Heart right ventricle (tissue), 16 donors: ENCODE measurements around the gene CAMK2G. TPM values are rescaled to one million over a fixed set of nuclear protein-coding genes. Genes with fewer than 3 reads are reported as not detected.
A peak's percentile ranks its signal among the peaks of the same experiment; 100 is the strongest.

Experiments used
- ATAC-seq, 8 donors: fragments of 200-7000 bp; cut with Tn5 transposase; one replicate each; pipeline ENCODE4 v1.9.1; 2020; ENCODE audit warnings: mild to moderate bottlenecking in 8 of 8, moderate library complexity in 8 of 8, moderate number of reproducible peaks in 1 of 8
- DNase-seq, 2 donors: peaks; one replicate each; pipeline ENCODE4 v3.0.0-alpha.2; 2020
- H3K27ac ChIP-seq, 10 donors: fragments of 200-600 bp; sonication (generic) in 2 of 10; one replicate each; pipeline versions ENCODE4 v1.5.0 to v1.8.0; 2020 to 2022; ENCODE audit warnings: mild to moderate bottlenecking in 3 of 10
- H3K27me3 ChIP-seq, 7 donors: fragments of 200-600 bp; one replicate each; pipeline ENCODE4 v1.8.0; 2021 to 2022; ENCODE audit warnings: mild to moderate bottlenecking in 2 of 7
- H3K36me3 ChIP-seq, 9 donors: fragments of 200-600 bp; sonication (generic) in 1 of 9; one replicate each; pipeline versions ENCODE4 v1.5.0 to v1.8.0; 2020 to 2022; ENCODE audit warnings: mild to moderate bottlenecking in 2 of 9
- H3K4me1 ChIP-seq, 9 donors: fragments of 200-600 bp; sonication (generic) in 1 of 9; one replicate each; pipeline versions ENCODE4 v1.5.0 to v1.8.0; 2020 to 2022; ENCODE audit warnings: mild to moderate bottlenecking in 4 of 9
- H3K4me3 ChIP-seq, 10 donors: fragments of 200-600 bp; sonication (generic) in 2 of 10; one replicate each; pipeline versions ENCODE4 v1.5.0 to v1.8.0; 2020 to 2022; ENCODE audit warnings: mild to moderate bottlenecking in 7 of 10, moderate library complexity in 2 of 10
- H3K9me3 ChIP-seq, 11 donors: fragments of 200-600 bp in 10 of 11; sonication (generic) in 2 of 11; one replicate each; pipeline versions ENCODE4 v1.5.0 to v1.8.0; 2013 to 2022; ENCODE audit warnings: mild to moderate bottlenecking in 2 of 11, control low read depth in 1 of 11, moderate library complexity in 1 of 11
- CTCF ChIP-seq, 9 donors: fragments of 200-600 bp; sonication (generic) in 2 of 9; IDR thresholded peaks; one replicate each; pipeline versions ENCODE4 v1.5.0 to v1.8.0; 2021 to 2022; ENCODE audit warnings: antibody characterized with exemption in 9 of 9, mild to moderate bottlenecking in 5 of 9, moderate library complexity in 1 of 9
- WGBS, 2 donors: extraction: QIAGEN DNeasy Blood & Tissue Kit; methylation state at CpG; one replicate each; pipeline ENCODE4 v1.1.7; 2013; ENCODE audit warnings: inconsistent platforms in 1 of 2; 5-methylcytosine and 5-hydroxymethylcytosine counted together
- intact Hi-C, 10 donors: fragments of 100-400 bp; cut with DNase I; formaldehyde crosslinking; loops; one replicate each; pipeline versions ENCODE4 v1.11.1 to v1.14.2; 2022
- polyA plus RNA-seq, 2 donors: library from polyadenylated mRNA; stranded (reverse); fragments of 200-250 nt; gene quantifications; one replicate each; pipeline ENCODE4 v1.2.3, GENCODE V29; 2013
- total RNA-seq, 10 donors: library from RNA; stranded (reverse); fragmentation: NEBNext Ultra II Directional in 3 of 10; extraction: Animal tissue kit (Norgen Biotek cat#: 25700) in 3 of 10; gene quantifications; one replicate each; pipeline versions ENCODE4 v1.2.1 to v1.2.4, GENCODE V29; 2021 to 2023
- donor health status: Arrhythmogenic right ventricular cardiomyopathy.
- donor health status: ischemic (EF 13 %, LVEDD 7.1; RV severe dilation, severe dysfunction).
- donor health status: healthy with polysubstance abuse.
- donor health status: DM: no; HTN: yes; CAD: no.
- donor health status: DM: no; HTN: no; CAD: no.
- donor health status: ischemic (EF 25% LVEDD 6.9; RV normal size, moderate dysfunction).
- donor health status: ischemic (EF 25% LVEDD 5.7; RV mildly dilated, moderate dysfunction).
- donor health status: healthy.
- donor health status: DM: yes; HTN: yes; CAD: no.
- donor health status: Ischemic cardiomyopathy.
- donor health status: ischemic (EF 35%, LVEDD 5.7; RV mildly dilated, moderate dysfunction).
- donor health status: nonischemic (EF 11% LVEDD 7.7; RV severe dilation, severe dysfunction).
- donor health status: DM: yes; HTN: yes; CAD: no.
- donor health status: PGD.
- donor health status: ischemic (EF 29% LVEDD 5.4; RV normal size, mild dysfunction).
- donor health status: nonischemic (EF 23%, LVEDD 6.1; RV moderate dilation, normal function).

The CAMK2G gene
- total and polyA plus RNA-seq, 12 donors = 8.5 to 16.7 (median 11.8) TPM

- WGBS, 2 donors = 62 to 65% methylated on average over 8 of the region's 8 CpGs
- H3K27ac ChIP-seq = peak overlapping the region in 3 of 10 donors; percentile 15 to 31 (median 20)
- intact Hi-C loops = no loop called here
- H3K27me3 ChIP-seq = peaks cover 0 to 8% (median 0%) of the 10 kb centered on the region in 7 donors
- H3K36me3 ChIP-seq = peaks cover 0 to 45% (median 7%) of the 10 kb centered on the region in 9 donors
- peaks cover 0 to 10% (median 0%) of the 10 kb centered on the region in 11 donors for H3K9me3 ChIP-seq
- DNase-seq (no peak), ATAC-seq (no peak)
- H3K4me1 ChIP-seq = peaks cover 0 to 84% (median 42%) of the 10 kb centered on the region in 9 donors
- peak overlapping the region in 1 of 10 donors; percentile 84 for H3K4me3 ChIP-seq
- no peak for TF ChIP-seq CTCF (IDR thresholded peaks at IDR 0.05)
Measured at GRCh38 chr10:73915206-73915851, 41.0 kb upstream of the CAMK2G start.

GRCh38 chr10:73914036-73914435, 39.7 kb upstream of the CAMK2G start:
- Histone ChIP-seq H3K4me1 (peaks cover 0 to 84% (median 46%) of the 10 kb centered on the region in 9 donors), H3K27me3 (peaks cover 0 to 14% (median 0%) of the 10 kb centered on the region in 7 donors), H3K27ac (peak overlapping the region in 3 of 10 donors; percentile 20 to 51 (median 36)), H3K36me3 (peaks cover 0 to 45% (median 7%) of the 10 kb centered on the region in 9 donors), H3K4me3 (peak overlapping the region in 1 of 10 donors; percentile 84), H3K9me3 (peaks cover 0 to 7% (median 0%) of the 10 kb centered on the region in 11 donors)
- ATAC-seq (no peak), DNase-seq (no peak)
- TF ChIP-seq CTCF (IDR thresholded peaks at IDR 0.05) = no peak
- intact Hi-C loops = no loop called here
- 84 to 94% methylated on average over 10 of the region's 10 CpGs for WGBS, 2 donors

GRCh38 chr10:73911553-73912004, 37.2 kb upstream of the CAMK2G start:
- ATAC-seq (no peak), DNase-seq (no peak)
- Histone ChIP-seq H3K4me3 (peak overlapping the region; percentile 57 to 92 (median 82)), H3K4me1 (peaks cover 2 to 97% (median 55%) of the 10 kb centered on the region in 9 donors), H3K9me3 (no peaks in the 10 kb centered on the region), H3K27me3 (peaks cover 0 to 14% (median 0%) of the 10 kb centered on the region in 7 donors), H3K36me3 (peaks cover 0 to 39% (median 7%) of the 10 kb centered on the region in 9 donors), H3K27ac (peak overlapping the region; percentile 60 to 95 (median 89))
- 13 to 14% methylated on average over 14 of the region's 14 CpGs for whole genome bisulfite sequencing, 2 donors
- no peak for TF ChIP-seq CTCF (IDR thresholded peaks at IDR 0.05)
- intact Hi-C loops = loop anchor here in 1 of 10 donors (2.0 kb wide), 1 partner anchor 25 kb away; no protein-coding TSS in a partner anchor

GRCh38 chr10:73910764-73911552, 36.6 kb upstream of the CAMK2G start, which contains the start of gene PLAU:
TSS of gene PLAU (plus strand) at chr10:73911132. CDS start at chr10:73911556, 424 bp downstream.
- WGBS, 2 donors = 1% methylated on average over 66 to 74 of the region's 74 CpGs
- Histone ChIP-seq H3K4me1 (peaks cover 5 to 97% (median 56%) of the 10 kb centered on the region in 9 donors), H3K9me3 (no peaks in the 10 kb centered on the region), H3K27me3 (peaks cover 0 to 14% (median 0%) of the 10 kb centered on the region in 7 donors), H3K27ac (peak within 1 kb of the TSS; percentile 60 to 95 (median 89)), H3K4me3 (peak within 1 kb of the TSS; percentile 57 to 92 (median 82)), H3K36me3 (peaks cover 0 to 33% (median 7%) of the 10 kb centered on the region in 9 donors)
- intact Hi-C loops = loop anchor here in 1 of 10 donors (2.0 kb wide), 1 partner anchor 26 kb away; no protein-coding TSS in a partner anchor
- DNase-seq (peak; percentile 61 to 68), ATAC-seq (peak; percentile 43 to 74 (median 58))
- no peak for TF ChIP-seq CTCF (IDR thresholded peaks at IDR 0.05)
